ENCODE data around the gene DCN. TPM values are rescaled to one million over a fixed set of nuclear protein-coding genes. Genes with fewer than 3 reads are reported as not detected.

The DCN gene
- total and polyA plus RNA-seq, 2 donors (not counting 3 experiments of a cell fraction or from before 2014, with no cell fraction given) = 0.42 to 0.43 TPM

DNA sequence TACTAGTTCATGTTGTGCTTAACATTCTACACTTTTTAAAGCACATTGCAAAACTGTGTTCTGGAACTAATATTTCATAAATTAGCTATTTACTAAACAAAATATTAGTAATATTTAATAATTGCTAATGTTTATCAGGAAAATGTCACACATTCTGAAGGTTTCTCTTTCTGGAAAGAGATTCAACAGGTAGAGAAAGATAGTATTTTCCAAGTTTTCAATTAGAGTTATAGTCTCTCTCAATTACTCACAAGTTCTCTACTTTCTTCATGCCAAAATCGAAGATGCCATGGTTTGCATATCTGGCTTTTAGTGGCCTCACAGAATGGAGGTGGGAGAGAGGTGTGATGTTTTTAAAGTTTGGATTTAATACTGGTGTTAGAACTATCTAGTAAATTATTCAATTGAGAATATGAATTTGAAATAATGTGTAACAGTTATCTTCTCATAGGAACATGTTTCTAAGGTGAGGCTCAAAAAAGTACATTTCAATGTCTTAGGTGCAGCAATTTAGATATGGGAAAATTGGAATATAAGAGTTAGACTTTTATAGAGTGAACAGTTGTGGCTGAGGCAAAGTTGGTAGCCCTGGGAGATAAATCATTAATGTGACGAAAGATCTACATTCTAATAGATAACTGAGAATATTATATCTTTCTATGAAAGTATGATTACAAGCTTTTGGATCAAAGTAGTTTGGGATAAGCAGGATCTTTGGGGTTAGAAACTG, 72.9 kb downstream of the DCN start:
- Histone ChIP-seq H3K9ac (replicated peaks; ENCODE audit: extremely low read depth, insufficient read depth, low read length) (no peak overlapping the region), H3K4me2 (ENCODE audit: insufficient read depth, low read length) (no peak overlapping the region), H3K4me3 (replicated peaks in 1 of 3; ENCODE audit: insufficient read depth in 1 of 3, low read depth in 1 of 3, low read length in 3 of 3) (no peak overlapping the region), H3K36me3 (ENCODE audit: control insufficient read depth in 2 of 2, extremely low read depth in 1 of 2, insufficient read depth in 2 of 2, low read length in 2 of 2) (no peaks in the 10 kb centered on the region), H3K9me3 (replicated peaks; ENCODE audit: control insufficient read depth, insufficient read depth, low read length) (no peaks in the 10 kb centered on the region), H3K79me2 (ENCODE audit: control insufficient read depth, insufficient read depth, low read length) (no peaks in the 10 kb centered on the region), H2AFZ (ENCODE audit: low read depth, low read length) (no peak overlapping the region), H3K27ac (ENCODE audit: insufficient read depth, low read depth, low read length) (no peak overlapping the region), H3K27me3 (ENCODE audit: control insufficient read depth in 2 of 2, insufficient read depth in 2 of 2, low read length in 2 of 2) (no peaks in the 10 kb centered on the region), H4K20me1 (replicated peaks; ENCODE audit: control insufficient read depth, extremely low read depth, insufficient read depth, low read length) (no peaks in the 10 kb centered on the region), H3K9me1 (replicated peaks; ENCODE audit: control insufficient read depth, extremely low read depth, insufficient read depth, low read length) (no peaks in the 10 kb centered on the region), H3K4me1 (ENCODE audit: control insufficient read depth, extremely low read depth, insufficient read depth, low read length) (peaks cover 2% of the 10 kb centered on the region)
- CTCF ChIA-PET = interaction anchor here (1.0 to 3.3 kb wide), 19 partner anchors 9 to 246 kb away, joined by 3 to 26 read pairs (median 8); no protein-coding TSS in a partner anchor
- intact Hi-C loops (cut with micrococcal nuclease) (loop anchor here (1.0 to 2.0 kb wide), 3 partner anchors 131 to 246 kb away; no protein-coding TSS in a partner anchor), dilution Hi-C loops (cut with MboI; ENCODE audit: extremely low pct_ligation_motif_present, low sequenced_read_pairs) (no loop called here)
- POLR2A ChIA-PET = no interaction called here
- BruUV-seq (replicated peaks) = no TSS peak
- no peak for TF ChIP-seq POLR2AphosphoS5 (IDR thresholded peaks at IDR 0.05; ENCODE audit: insufficient read depth, low read depth, low read length)
- TF ChIP-seq FOS (IDR thresholded peaks at IDR 0.05; ENCODE audit: borderline replicate concordance, insufficient read depth, low read length) = no peak
- no peak for TF ChIP-seq POLR2A (IDR thresholded peaks at IDR 0.05; ENCODE audit: low read depth, low read length)
- TF ChIP-seq, protein P1, sequence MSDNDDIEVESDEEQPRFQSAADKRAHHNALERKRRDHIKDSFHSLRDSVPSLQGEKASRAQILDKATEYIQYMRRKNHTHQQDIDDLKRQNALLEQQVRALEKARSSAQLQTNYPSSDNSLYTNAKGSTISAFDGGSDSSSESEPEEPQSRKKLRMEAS (IDR thresholded peaks at IDR 0.05; ENCODE audit: insufficient read depth, insufficient read length) = no peak
- TF ChIP-seq GATA2 (IDR thresholded peaks at IDR 0.05; ENCODE audit: insufficient read depth, insufficient read length, low read depth, low read length) = no peak
- no peak for TF ChIP-seq EZH2 (IDR thresholded peaks at IDR 0.05; ENCODE audit: borderline replicate concordance, low read depth, low read length, severe bottlenecking)
- no peak for TF ChIP-seq JUN (IDR thresholded peaks at IDR 0.05; ENCODE audit: borderline replicate concordance, insufficient read depth, insufficient read length, low read depth)
- TF ChIP-seq, protein P2, sequence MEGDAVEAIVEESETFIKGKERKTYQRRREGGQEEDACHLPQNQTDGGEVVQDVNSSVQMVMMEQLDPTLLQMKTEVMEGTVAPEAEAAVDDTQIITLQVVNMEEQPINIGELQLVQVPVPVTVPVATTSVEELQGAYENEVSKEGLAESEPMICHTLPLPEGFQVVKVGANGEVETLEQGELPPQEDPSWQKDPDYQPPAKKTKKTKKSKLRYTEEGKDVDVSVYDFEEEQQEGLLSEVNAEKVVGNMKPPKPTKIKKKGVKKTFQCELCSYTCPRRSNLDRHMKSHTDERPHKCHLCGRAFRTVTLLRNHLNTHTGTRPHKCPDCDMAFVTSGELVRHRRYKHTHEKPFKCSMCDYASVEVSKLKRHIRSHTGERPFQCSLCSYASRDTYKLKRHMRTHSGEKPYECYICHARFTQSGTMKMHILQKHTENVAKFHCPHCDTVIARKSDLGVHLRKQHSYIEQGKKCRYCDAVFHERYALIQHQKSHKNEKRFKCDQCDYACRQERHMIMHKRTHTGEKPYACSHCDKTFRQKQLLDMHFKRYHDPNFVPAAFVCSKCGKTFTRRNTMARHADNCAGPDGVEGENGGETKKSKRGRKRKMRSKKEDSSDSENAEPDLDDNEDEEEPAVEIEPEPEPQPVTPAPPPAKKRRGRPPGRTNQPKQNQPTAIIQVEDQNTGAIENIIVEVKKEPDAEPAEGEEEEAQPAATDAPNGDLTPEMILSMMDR (IDR thresholded peaks at IDR 0.05; ENCODE audit: extremely low read depth in 1 of 2, insufficient read depth in 1 of 2, low read depth in 1 of 2, low read length in 2 of 2) = no peak
- TF ChIP-seq MYC (IDR thresholded peaks at IDR 0.05; ENCODE audit: low read depth, low read length) = no peak
- no peak for DNase-seq (ENCODE audit: low read depth, low spot score)
- no peak for FAIRE-seq
